ENCODE results near the gene TMEM183A. TPM values are rescaled to one million over a fixed set of nuclear protein-coding genes. Genes with fewer than 3 reads are reported as not detected.

The TMEM183A gene
- total RNA-seq, 2 experiments from 2014 or later: 75.7 to 78.7 TPM

DNA sequence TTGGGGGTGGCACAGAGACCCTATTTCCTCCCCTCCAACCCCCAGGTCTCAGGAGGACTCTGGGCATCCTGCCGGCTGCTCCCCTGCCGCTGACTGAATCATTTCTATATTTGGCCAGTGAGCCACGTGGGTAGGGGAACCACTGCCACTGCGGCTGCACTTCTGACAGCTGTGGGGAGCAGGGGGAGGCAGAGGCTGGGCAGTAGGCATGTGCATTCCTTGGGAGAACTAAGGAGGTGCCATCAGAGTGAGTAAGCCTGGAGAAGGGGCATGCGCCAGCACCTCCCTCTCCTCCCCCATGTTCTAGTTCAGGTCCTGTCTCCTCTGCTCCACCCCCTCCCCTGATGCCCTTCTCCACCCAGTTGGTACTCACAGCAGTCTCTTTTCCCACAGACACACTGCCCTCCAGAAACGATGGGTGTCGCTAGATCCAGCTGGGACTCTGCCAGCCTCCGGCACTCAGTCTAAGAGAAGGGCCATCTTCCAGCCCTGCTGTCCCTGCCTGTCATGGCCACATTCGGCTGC, 31.1 kb downstream of the TMEM183A start:
- Mint-ChIP-seq H3K27me3 (no peaks in the 10 kb centered on the region), H3K4me1 (peaks cover 13% of the 10 kb centered on the region), H3K27ac (no peak overlapping the region), H3K36me3 (peaks cover 3% of the 10 kb centered on the region), H3K9me3 (ENCODE audit: low read depth) (no peaks in the 10 kb centered on the region), H3K4me3 (no peak overlapping the region)
- DNase-seq: no peak
- ATAC-seq: no peak
- CTCF ChIA-PET: interaction anchor here (1.0 to 6.4 kb wide), 6 partner anchors 11 to 178 kb away, joined by 3 to 106 read pairs (median 28); partner anchors contain the start of gene PPFIA4

DNA sequence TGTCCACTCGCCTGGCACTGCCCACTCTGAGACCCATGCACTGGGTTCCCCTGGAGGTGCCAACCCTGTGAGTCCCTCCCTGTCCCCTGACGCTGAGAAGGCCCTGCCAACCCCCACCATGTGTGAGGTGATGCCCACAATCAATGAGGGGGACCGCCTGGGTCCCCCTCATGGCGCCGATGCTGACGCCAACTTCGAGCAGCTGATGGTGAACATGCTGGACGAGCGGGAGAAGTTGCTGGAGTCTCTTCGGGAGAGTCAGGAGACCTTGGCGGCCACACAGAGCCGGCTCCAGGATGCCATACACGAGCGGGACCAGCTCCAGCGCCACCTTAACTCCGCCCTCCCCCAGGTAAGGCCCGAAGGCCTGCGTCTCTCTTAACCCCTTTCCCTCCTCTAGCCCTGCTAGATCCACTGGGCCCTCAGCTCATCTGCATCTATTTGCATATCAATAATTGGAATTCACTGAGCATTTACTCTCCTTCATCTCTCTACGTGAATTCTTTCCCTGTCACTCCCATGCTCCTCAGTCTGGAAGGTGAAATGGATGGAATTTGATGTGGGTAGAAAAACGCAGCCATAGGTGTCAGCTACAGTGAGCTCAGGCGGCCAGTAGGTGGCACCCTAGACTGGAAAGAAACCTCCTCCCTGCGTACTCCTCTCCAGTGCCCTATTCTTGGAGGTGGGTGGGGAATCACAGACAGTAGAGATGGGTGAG, 31.9 kb downstream of the TMEM183A start:
- ATAC-seq (peak; percentile 82), DNase-seq (peak; percentile 72)
- peaks cover 3% of the 10 kb centered on the region for H3K36me3 Mint-ChIP-seq
- CTCF ChIA-PET: interaction anchor here (0.6 to 6.4 kb wide), 33 partner anchors 8 to 304 kb away, joined by 3 to 106 read pairs (median 4); partner anchors contain the start of genes PPFIA4 and TMEM183A
- peaks cover 13% of the 10 kb centered on the region for H3K4me1 Mint-ChIP-seq
- H3K27me3 Mint-ChIP-seq: no peaks in the 10 kb centered on the region
- no peak overlapping the region for H3K27ac Mint-ChIP-seq
- H3K9me3 Mint-ChIP-seq (ENCODE audit: low read depth): no peaks in the 10 kb centered on the region
- H3K4me3 Mint-ChIP-seq: no peak overlapping the region

DNA sequence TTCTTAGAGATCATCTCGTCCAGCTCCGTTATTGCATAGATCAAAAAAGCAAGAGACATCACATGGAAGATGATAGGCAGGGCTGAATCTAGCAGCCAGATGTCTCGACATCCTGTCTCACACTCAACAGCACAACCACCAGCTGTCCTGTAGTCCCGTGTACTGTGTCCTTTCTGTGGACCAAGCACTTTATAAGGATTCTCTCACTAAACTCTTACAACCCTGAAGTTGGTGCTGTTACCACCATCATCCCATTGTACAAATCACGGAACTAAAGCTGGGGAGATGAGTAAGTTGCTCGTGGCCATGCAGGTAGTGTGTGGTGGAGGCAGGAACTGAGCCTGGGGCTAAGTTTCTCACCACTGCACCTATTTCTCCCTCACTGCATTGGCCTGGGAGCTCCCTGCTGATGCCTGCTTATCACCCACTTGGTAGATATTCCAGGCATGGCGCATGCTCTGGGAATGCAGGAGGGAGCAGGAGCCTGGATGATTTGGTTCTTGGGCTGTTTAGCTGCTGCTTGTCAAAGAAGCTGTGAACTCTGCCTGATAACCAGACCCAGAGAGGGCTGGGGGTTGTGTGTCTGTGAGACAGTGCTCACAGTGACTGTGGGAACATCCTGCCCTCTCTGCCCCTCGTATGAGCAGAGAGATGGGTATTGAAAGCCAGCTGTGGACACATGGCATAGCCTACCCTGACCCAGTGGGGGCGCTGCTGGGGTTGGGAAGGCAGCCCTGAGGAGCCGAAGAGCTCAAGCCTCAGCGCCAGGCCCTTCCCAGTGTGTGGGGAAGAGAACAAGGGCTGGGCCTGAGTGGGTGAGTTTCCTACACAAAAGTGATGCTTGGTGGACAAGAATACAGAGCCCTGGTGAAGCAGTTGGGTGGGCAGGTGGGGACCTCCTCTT, 32.7 kb downstream of the TMEM183A start:
- Mint-ChIP-seq H3K4me3 (no peak overlapping the region), H3K9me3 (ENCODE audit: low read depth) (no peaks in the 10 kb centered on the region), H3K4me1 (peaks cover 13% of the 10 kb centered on the region), H3K36me3 (peaks cover 3% of the 10 kb centered on the region), H3K27me3 (no peaks in the 10 kb centered on the region), H3K27ac (no peak overlapping the region)
- ATAC-seq (no peak), DNase-seq (no peak)
- CTCF ChIA-PET: interaction anchor here (0.6 to 6.4 kb wide), 38 partner anchors 7 to 448 kb away, joined by 3 to 106 read pairs (median 4); partner anchors contain the start of genes ADORA1, PPFIA4 and TMEM183A

DNA sequence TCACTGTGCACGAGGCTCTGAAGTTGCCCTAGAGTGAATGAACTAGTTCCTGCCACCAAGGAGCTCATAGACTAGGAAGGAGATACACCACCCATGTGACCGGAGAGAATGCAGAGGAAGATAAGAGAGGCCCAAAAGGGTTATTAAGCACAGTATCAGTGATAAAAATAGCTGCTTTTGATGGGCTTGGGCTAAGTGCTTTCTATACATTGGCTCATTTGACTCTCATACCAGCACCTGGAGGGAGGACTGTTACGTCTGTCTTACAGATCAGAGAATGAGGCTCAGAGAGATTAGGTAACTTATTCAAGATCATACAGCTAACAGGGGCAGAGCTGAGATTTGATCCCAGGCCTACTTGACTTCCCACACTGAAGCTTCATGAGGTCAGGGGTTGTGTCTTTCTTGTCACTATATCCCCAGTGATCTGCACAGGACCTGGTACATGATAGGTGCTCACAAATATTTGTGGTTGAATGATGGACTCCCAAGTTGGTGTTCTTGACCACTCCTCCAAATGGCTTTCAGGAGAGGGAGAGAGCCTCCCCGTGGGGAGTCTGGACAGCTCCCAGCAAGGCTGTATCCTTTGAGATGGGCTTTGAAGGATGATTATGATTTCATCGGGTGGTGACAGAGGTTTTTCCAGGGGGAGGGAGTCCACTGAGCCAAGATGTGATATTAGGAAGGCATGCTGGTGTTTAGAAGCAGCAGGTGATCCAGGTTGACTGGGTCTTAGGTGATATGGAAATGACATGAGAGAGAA, 33.5 kb downstream of the TMEM183A start:
- no peak overlapping the region for H3K27ac Mint-ChIP-seq
- H3K36me3 Mint-ChIP-seq: peaks cover 3% of the 10 kb centered on the region
- no peaks in the 10 kb centered on the region for H3K9me3 Mint-ChIP-seq (ENCODE audit: low read depth)
- ATAC-seq (no peak), DNase-seq (no peak)
- peaks cover 13% of the 10 kb centered on the region for H3K4me1 Mint-ChIP-seq
- no peaks in the 10 kb centered on the region for H3K27me3 Mint-ChIP-seq
- no peak overlapping the region for H3K4me3 Mint-ChIP-seq
- CTCF ChIA-PET: interaction anchor here (0.8 to 6.4 kb wide), 22 partner anchors 12 to 447 kb away, joined by 3 to 106 read pairs (median 6); partner anchors contain the start of genes ADORA1, PPFIA4 and TMEM183A

DNA sequence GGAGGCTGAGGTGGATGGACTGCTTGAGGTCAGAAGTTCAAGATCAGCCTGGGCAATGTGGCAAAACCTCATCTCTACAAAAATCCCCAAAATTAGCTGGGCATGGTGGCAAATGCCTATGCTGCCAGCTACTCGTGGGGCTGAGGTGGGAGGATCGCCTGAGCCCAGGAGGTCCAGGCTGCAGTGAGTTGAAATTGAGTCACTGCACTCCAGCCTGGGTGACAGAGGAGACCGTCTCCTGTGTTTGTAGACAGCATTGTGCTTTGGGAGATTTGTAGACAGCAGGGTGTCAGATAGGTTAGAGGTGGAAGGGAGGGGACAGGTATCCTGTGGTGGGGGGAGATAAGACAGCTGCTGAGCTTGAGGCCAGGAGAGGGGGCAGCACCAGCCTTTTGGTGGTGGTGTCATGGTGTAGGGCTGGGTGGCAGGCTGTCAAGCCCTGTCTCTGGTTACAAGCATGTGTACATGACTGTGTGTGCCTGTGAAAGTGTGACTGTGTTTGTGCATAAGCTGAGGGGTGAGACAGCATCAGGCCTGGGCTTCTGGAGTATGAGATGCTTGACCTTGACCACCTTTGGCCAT, 34.3 kb downstream of the TMEM183A start:
- no peak for DNase-seq
- Mint-ChIP-seq H3K27ac (no peak overlapping the region), H3K27me3 (no peaks in the 10 kb centered on the region)

DNA sequence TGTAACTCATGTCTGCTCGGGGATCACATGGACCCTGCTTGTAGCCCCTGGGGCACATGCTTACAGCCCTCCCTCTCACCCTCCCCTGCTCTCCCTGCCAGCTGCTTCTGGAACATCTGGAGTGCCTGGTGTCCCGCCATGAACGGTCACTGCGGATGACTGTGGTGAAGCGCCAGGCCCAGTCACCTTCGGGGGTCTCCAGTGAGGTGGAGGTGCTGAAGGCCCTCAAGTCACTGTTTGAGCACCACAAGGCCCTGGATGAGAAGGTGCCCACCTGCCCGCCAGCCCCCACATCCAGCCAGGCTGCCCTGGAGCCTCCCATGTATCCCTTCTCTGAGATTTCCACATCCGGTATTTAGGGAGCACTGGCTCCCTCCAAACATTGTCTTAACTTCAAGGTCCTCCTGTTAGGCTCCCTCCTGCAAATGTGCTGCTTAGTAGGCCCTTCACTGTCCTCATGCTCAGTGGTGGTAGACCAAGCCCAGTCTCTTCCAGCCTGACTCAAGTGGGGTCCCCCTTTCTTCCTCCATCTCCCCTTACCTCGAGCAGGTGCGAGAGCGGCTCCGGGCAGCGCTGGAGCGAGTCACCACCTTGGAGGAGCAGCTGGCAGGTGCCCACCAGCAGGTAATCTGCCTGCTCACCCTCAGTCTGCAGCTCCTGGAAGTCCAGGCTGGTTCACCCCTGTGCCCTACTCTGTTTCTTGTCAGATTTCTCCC, 36.8 kb downstream of the TMEM183A start:
- no peak overlapping the region for H3K4me3 Mint-ChIP-seq
- CTCF ChIA-PET: interaction anchor here (1.4 to 6.4 kb wide), 2 partner anchors 128 to 172 kb away, joined by 7 to 106 read pairs; no protein-coding TSS in a partner anchor

More for the DNA sequence above, 34.3 kb downstream of the TMEM183A start:
- no peak for ATAC-seq
- CTCF ChIA-PET: interaction anchor here (0.8 to 6.4 kb wide), 5 partner anchors 40 to 227 kb away, joined by 3 to 106 read pairs (median 41); no protein-coding TSS in a partner anchor
- Mint-ChIP-seq H3K36me3 (peaks cover 3% of the 10 kb centered on the region), H3K9me3 (ENCODE audit: low read depth) (no peaks in the 10 kb centered on the region), H3K4me3 (no peak overlapping the region), H3K4me1 (peaks cover 13% of the 10 kb centered on the region)

DNA sequence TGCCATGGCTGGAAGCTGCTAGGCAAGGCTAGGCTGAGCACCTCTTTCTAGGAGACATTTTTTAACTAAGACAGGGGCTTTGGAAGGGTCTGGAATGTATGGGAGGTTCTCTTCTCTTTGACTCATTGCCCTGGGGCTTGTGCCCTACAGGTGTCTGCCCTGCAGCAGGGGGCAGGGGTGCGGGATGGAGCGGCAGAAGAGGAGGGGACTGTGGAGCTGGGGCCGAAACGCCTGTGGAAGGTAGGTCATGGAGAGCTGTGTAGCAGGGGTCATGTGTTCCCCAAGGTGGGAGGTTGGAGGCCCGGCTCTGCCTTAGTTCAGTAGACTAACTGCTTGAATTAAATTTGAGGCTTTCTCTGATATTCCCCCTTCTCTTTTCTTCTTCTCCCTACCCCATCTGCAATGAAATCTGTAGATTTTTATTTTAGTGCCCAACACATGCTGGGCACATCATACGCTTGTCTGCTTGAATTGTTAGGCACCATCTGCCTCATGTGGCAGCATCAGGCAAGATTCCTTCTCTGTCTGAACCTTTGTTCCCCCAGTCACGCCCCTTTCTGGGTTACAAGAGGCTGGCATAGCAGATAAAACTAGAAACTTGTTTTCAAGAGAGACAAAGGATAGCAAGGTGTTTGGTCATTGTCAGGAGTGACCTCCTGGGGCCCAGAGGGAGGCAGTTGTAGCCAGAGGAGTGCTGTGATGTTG, 37.5 kb downstream of the TMEM183A start:
- H3K4me3 Mint-ChIP-seq: no peak overlapping the region

More for the DNA sequence above, 36.8 kb downstream of the TMEM183A start:
- DNase-seq (no peak), ATAC-seq (no peak)
- H3K36me3 Mint-ChIP-seq: peaks cover 3% of the 10 kb centered on the region
- H3K4me1 Mint-ChIP-seq: peaks cover 8% of the 10 kb centered on the region
- H3K27me3 Mint-ChIP-seq: no peaks in the 10 kb centered on the region
- no peaks in the 10 kb centered on the region for H3K9me3 Mint-ChIP-seq (ENCODE audit: low read depth)
- H3K27ac Mint-ChIP-seq: no peak overlapping the region

DNA sequence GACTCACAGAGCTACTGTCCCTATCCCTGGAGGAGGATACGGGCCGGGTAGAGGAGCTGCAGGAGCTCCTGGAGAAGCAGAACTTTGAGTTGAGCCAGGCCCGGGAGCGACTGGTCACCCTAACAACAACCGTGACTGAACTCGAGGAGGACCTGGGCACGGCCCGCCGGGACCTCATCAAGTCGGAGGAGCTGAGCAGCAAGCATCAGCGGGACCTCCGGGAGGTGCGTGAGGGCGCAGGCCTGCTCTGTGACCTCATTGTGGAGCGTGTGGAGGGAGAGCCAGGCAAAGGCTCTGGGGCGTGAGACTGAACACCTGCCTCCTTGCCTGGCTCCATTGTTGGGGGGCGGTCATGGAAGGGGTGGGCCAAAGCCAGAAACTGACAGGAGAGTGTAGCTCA, 38.2 kb downstream of the TMEM183A start:
- Mint-ChIP-seq H3K27me3 (no peaks in the 10 kb centered on the region), H3K4me1 (peaks cover 4% of the 10 kb centered on the region), H3K9me3 (ENCODE audit: low read depth) (no peaks in the 10 kb centered on the region), H3K4me3 (no peak overlapping the region), H3K27ac (no peak overlapping the region), H3K36me3 (no peaks in the 10 kb centered on the region)
- CTCF ChIA-PET: interaction anchor here (1.0 to 1.9 kb wide), 2 partner anchors 21 to 127 kb away, joined by 3 to 7 read pairs; no protein-coding TSS in a partner anchor
- no peak for DNase-seq
- no peak for ATAC-seq

More for the DNA sequence above, 37.5 kb downstream of the TMEM183A start:
- DNase-seq (no peak), ATAC-seq (no peak)
- no peaks in the 10 kb centered on the region for H3K9me3 Mint-ChIP-seq (ENCODE audit: low read depth)
- H3K36me3 Mint-ChIP-seq: no peaks in the 10 kb centered on the region
- no peak overlapping the region for H3K27ac Mint-ChIP-seq
- CTCF ChIA-PET: interaction anchor here (1.9 kb wide), 1 partner anchor 127 kb away, joined by 7 read pairs; no protein-coding TSS in a partner anchor
- peaks cover 4% of the 10 kb centered on the region for H3K4me1 Mint-ChIP-seq
- H3K27me3 Mint-ChIP-seq: no peaks in the 10 kb centered on the region

DNA sequence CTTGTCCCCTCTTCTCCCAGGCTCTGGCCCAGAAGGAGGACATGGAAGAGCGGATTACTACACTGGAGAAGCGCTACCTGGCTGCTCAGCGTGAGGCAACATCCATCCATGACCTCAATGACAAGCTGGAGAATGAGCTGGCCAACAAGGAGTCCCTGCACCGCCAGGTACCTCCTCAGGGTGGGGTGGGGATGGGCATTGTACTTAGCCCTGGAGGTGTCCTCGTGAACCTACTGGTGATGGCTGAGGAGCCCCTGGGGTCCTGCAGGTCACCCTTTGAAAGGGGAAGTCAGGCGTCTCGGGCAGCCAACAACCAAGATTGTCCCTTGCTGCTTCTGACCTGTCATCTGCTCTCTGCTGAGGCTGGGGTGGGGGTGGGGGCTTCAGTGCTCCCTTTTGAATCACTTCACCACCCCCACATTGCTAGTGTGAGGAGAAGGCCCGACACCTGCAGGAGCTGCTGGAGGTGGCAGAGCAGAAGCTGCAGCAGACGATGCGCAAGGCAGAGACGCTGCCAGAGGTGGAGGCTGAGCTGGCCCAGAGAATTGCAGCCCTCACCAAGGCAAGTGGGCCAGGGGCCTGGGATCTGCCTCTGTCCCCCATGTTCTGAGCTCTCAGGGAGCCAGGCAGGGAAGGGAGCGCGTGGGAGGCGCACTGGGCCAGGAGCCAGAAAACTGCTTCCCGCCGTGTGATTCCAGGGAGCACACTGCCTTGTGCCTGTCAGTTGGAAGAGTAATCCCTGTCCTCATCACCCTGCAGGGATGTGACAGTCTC, 38.8 kb downstream of the TMEM183A start:
- no peaks in the 10 kb centered on the region for H3K36me3 Mint-ChIP-seq
- H3K27me3 Mint-ChIP-seq: no peaks in the 10 kb centered on the region
- no peak for DNase-seq
- no peak overlapping the region for H3K27ac Mint-ChIP-seq
- H3K9me3 Mint-ChIP-seq (ENCODE audit: low read depth): no peaks in the 10 kb centered on the region
- no peak overlapping the region for H3K4me3 Mint-ChIP-seq
- CTCF ChIA-PET: interaction anchor here (1.0 to 1.9 kb wide), 2 partner anchors 20 to 126 kb away, joined by 3 to 7 read pairs; no protein-coding TSS in a partner anchor
- peaks cover 4% of the 10 kb centered on the region for H3K4me1 Mint-ChIP-seq
- no peak for ATAC-seq

DNA sequence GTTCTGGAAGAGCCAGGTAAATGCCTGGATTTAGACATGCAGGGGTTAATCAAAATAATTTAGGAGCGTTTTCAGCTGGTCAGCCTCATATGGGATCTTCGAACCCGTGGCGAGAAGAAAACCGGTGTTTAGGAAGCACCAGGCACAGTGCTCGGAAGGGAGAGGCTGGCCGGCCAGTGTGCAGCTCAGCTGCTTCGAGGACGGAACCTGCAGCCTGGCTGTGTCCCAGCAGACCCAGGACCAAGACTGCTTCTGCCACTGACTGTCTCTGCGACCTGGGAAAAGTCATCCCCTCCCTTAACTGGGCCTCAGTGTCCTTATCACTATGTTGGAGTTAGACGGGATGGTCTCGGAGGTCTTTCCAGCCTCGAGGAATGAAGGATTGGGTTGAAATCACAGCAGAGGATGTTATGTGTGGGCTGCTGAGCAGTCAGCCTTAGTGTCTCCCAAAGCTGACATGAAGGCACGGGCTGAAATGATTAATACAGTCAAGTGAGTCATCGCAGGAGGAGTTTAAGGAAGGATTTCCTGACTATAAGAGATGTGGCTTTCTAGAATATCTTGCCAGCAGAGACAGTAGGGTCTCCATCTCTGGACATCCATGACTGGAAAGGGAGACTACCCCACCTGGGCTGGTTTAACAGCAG, 39.9 kb downstream of the TMEM183A start:
- Mint-ChIP-seq H3K27me3 (peaks cover 5% of the 10 kb centered on the region), H3K4me3 (no peak overlapping the region), H3K27ac (no peak overlapping the region), H3K9me3 (ENCODE audit: low read depth) (no peaks in the 10 kb centered on the region), H3K36me3 (no peaks in the 10 kb centered on the region), H3K4me1 (peaks cover 4% of the 10 kb centered on the region)
- CTCF ChIA-PET: interaction anchor here (1.1 kb wide), 1 partner anchor 8 kb away, joined by 3 read pairs; no protein-coding TSS in a partner anchor
- DNase-seq (no peak), ATAC-seq (peak; percentile 30)

Measured in activated CD8-positive, alpha-beta memory T cell treated with anti-CD3 and anti-CD28 coated beads, Interleukin-2, amount 10 ng/mL, durations not matched to agents 7 days and 5 days (primary cell).